ENCODE results near the gene HIPK2.

DNA sequence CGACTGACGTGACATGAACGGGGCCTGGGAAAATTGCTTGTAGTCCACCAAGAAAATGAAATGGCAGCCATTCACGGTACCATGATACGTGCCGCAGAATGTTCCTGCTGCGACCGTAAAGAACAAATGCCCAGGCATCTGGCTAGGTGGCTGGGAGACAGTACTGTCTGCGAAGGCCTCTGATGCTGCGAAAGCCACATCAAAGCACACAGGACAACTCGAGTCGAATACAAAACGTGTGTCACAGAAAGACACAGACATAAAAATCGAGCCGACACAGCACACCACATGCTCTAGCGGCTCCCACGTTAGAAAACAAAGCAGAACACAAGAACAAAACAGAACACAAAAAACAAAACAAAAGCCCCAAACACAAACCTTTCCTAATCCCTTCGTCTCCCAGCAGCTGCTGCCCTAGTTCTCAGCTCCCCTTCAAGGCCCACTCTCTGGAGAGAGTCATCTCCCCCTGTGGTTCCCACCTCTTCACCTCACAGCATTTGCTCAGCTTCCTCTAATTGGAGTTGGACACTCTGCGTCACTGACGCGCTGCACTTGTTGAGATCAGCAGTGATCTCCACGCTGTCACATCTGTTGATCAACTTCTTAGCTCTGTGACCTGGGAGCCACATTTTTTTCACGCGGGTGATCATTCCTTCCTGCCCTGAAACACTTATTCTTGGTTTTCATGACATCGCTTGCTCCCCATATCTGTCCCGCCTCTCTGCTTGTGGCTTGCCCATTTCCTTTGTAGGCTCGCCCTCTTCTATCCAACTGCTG, 142.1 kb downstream of the HIPK2 start:
- TF ChIP-seq CTCF (conservative IDR thresholded peaks at IDR 0.05; ENCODE audit: low read depth, low read length) (no peak), POLR2A (IDR thresholded peaks at IDR 0.05; ENCODE audit: low read depth, low read length) (no peak), MXI1 (IDR thresholded peaks at IDR 0.05; ENCODE audit: borderline replicate concordance, low read depth, low read length) (no peak), RFX5 (IDR thresholded peaks at IDR 0.05; ENCODE audit: low read depth, low read length) (no peak), MAZ (IDR thresholded peaks at IDR 0.05; ENCODE audit: borderline replicate concordance, low read depth, low read length) (no peak), FOS (IDR thresholded peaks at IDR 0.05; ENCODE audit: low read depth, low read length) (no peak), USF2 (IDR thresholded peaks at IDR 0.05; ENCODE audit: low read depth, low read length) (no peak), CHD1 (IDR thresholded peaks at IDR 0.05; ENCODE audit: low read depth, low read length) (no peak), BHLHE40 (IDR thresholded peaks at IDR 0.05; ENCODE audit: low read depth, low read length) (no peak), MAFK (IDR thresholded peaks at IDR 0.05; ENCODE audit: low read depth, low read length) (no peak), RAD21 (IDR thresholded peaks at IDR 0.05; ENCODE audit: low read length) (no peak)

All from IMR-90 (cell line).